Vagina (tissue), 2 donors: ENCODE results near the gene SFN. TPM values are rescaled to one million over a fixed set of nuclear protein-coding genes. Genes with fewer than 3 reads are reported as not detected.

Experiments
- DNase-seq, 2 donors: peaks; one replicate each; pipeline ENCODE4 v3.0.0-alpha.2; 2017; ENCODE audit errors: extremely low spot score in 2 of 2
- H3K27ac ChIP-seq: fragments of 200-600 bp; sonication (generic); one replicate; pipeline ENCODE4 v1.5.1; 2019
- H3K27me3 ChIP-seq: fragments of 200-600 bp; sonication (generic); one replicate; pipeline ENCODE4 v1.5.1; 2019
- H3K36me3 ChIP-seq, 2 donors: fragments of 200-600 bp; sonication (generic); one replicate each; pipeline ENCODE4 v1.5.1; 2017 to 2019
- H3K4me1 ChIP-seq: fragments of 200-600 bp; sonication (generic); one replicate; pipeline ENCODE4 v1.5.1; 2019
- H3K4me3 ChIP-seq, 2 donors: fragments of 200-600 bp; sonication (generic); 1 replicate in 1 of 2; 2 replicates in 1 of 2; pipeline ENCODE4 v1.5.1; 2016 to 2019
- H3K9me3 ChIP-seq: fragments of 200-600 bp; sonication (generic); one replicate; pipeline ENCODE4 v1.5.1; 2019
- POLR2A ChIP-seq, 2 donors: fragments of 450-650 bp; IDR thresholded peaks; one replicate each; pipeline ENCODE4 v1.6.1; 2017; ENCODE audit warnings: antibody characterized with exemption in 2 of 2, mild to moderate bottlenecking in 2 of 2, moderate library complexity in 2 of 2
- POLR2AphosphoS5 ChIP-seq, 2 donors: sonication (generic); formaldehyde crosslinking; IDR thresholded peaks; one replicate each; pipeline ENCODE4 v1.9.0; 2017; ENCODE audit warnings: antibody characterized with exemption in 2 of 2, mild to moderate bottlenecking in 2 of 2, low read depth in 1 of 2; ENCODE audit not compliant: insufficient read depth in 1 of 2
- intact Hi-C: fragments of 100-400 bp; cut with DNase I; formaldehyde crosslinking; loops from one replicate; pipeline ENCODE4 v1.15.1; 2023
- total RNA-seq: library from RNA; depleted of rRNA; stranded (reverse); fragments of >200 nt; gene quantifications from one replicate; pipeline ENCODE4 v1.2.3, GENCODE V29; 2016
- TF ChIP-seq, protein P1 (sequence below), 3 experiments: fragments of 450-650 bp in 2 of 3; fragments of 200-600 bp in 1 of 3; sonication (generic) in 1 of 3; IDR thresholded peaks; one replicate each; pipeline ENCODE4 v1.5.1; 2017 to 2019; ENCODE audit warnings: antibody characterized with exemption in 3 of 3, mild to moderate bottlenecking in 2 of 3, moderate library complexity in 2 of 3

SFN gene
- total RNA-seq, 1 donor from 2014 or later = 406 TPM

DNA sequence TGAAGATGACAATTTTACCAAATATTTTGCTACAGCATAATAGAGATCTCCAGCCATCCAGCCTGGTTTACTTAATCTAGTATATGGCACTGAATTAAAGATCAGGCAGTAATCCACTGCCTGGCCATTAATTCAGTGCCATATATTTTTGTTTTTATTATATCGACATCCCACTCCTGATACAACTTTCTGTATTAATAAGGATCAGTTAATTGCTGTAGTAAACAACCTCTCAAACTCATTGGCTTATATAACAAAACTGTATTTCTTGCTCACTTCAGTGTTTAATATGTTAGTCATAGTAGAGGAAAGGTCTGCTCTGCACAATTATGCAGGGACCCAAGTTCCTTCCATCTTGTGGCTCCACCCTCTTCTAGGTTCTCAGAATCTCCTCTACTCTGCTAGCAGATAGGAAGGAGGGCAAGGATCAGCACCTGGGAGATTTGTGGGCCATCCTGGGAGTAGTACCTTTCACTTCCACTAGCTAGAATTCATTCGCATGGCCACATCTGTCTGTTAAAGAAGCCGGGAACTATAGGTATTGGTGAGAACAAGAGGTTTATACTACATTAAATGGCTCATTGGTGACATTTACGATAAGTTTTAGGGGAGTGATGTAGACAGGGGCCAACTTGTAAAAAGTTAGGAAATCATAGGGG lies 40.1 kb upstream of the SFN start:
- no peak overlapping the region for H3K4me3 ChIP-seq
- no peak for TF ChIP-seq POLR2AphosphoS5 (IDR thresholded peaks at IDR 0.05; ENCODE audit: insufficient read depth in 1 of 2, low read depth in 1 of 2)
- TF ChIP-seq, protein P1, sequence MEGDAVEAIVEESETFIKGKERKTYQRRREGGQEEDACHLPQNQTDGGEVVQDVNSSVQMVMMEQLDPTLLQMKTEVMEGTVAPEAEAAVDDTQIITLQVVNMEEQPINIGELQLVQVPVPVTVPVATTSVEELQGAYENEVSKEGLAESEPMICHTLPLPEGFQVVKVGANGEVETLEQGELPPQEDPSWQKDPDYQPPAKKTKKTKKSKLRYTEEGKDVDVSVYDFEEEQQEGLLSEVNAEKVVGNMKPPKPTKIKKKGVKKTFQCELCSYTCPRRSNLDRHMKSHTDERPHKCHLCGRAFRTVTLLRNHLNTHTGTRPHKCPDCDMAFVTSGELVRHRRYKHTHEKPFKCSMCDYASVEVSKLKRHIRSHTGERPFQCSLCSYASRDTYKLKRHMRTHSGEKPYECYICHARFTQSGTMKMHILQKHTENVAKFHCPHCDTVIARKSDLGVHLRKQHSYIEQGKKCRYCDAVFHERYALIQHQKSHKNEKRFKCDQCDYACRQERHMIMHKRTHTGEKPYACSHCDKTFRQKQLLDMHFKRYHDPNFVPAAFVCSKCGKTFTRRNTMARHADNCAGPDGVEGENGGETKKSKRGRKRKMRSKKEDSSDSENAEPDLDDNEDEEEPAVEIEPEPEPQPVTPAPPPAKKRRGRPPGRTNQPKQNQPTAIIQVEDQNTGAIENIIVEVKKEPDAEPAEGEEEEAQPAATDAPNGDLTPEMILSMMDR (IDR thresholded peaks at IDR 0.05) = peak in 1 of 3 experiments; percentile 4
- H3K9me3 ChIP-seq = no peaks in the 10 kb centered on the region
- H3K27me3 ChIP-seq = no peaks in the 10 kb centered on the region
- H3K36me3 ChIP-seq = no peaks in the 10 kb centered on the region
- intact Hi-C loops = no loop called here
- H3K4me1 ChIP-seq = peaks cover 21% of the 10 kb centered on the region
- no peak for DNase-seq
- no peak overlapping the region for H3K27ac ChIP-seq

DNA sequence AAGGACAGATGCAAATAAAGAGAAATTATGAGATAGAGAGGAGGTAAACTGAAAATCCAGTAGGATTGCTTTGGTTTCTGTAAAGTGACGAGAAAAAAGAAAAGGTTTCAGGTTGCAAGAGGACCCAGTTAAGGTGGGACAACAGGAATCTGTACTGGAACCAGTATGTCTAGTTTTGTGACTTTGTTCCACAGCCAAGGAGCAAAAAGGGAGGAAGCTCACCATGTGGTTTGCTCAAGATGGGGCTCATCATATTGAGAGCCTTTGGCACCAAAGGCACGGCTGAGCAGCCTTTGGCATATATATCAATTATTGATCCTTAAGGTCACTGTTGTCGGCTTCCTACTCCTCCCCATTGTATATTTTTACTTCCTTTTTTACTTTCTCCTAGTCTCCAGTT lies 38.2 kb upstream of the SFN start:
- TF ChIP-seq, protein P1 (IDR thresholded peaks at IDR 0.05) = no peak
- no peak for TF ChIP-seq POLR2AphosphoS5 (IDR thresholded peaks at IDR 0.05; ENCODE audit: insufficient read depth in 1 of 2, low read depth in 1 of 2)
- no peak for TF ChIP-seq POLR2A (IDR thresholded peaks at IDR 0.05)
- no peak overlapping the region for H3K4me3 ChIP-seq
- H3K4me1 ChIP-seq = peaks cover 39% of the 10 kb centered on the region
- no peaks in the 10 kb centered on the region for H3K27me3 ChIP-seq
- H3K27ac ChIP-seq = no peak overlapping the region
- intact Hi-C loops = no loop called here
- no peaks in the 10 kb centered on the region for H3K9me3 ChIP-seq
- H3K36me3 ChIP-seq = no peaks in the 10 kb centered on the region
- DNase-seq = no peak

DNA sequence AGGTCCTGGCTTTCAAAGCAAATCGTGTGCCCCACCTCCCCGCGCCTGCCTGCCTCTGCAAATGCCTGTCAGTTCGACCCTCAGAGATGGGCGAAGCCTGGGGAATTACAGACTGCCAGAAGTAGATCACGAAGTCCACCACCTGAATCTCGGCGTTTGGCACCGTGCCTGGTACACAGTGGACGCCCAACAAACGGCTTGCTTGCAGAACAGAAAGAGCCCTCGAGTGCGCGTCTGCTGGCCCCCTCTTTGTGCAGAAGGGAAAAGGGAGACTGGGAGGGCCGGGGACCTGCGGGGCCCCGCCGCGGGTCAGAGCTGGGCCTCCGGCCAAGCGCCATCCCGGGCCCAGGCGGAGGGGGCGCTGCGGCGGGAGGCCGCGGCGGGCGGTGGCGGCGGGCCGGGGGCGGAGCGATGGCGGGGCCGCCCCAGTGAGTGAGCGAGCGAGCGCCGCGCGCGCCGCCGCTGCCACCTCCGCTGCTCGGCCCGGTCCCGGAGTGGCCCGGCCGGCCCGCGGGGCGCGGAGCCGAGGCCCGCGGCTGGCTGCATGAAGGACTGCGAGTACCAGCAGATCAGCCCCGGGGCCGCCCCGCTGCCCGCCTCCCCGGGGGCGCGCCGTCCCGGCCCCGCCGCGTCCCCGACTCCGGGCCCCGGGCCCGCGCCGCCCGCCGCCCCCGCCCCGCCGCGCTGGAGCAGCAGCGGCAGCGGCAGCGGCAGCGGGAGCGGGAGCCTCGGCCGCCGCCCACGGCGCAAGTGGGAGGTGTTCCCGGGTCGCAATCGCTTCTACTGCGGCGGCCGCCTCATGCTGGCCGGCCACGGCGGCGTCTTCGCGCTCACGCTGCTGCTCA lies 36.5 kb upstream of the SFN start, which contains the start of gene ZDHHC18:
Gene ZDHHC18 (plus strand): TSS at position 428 of the 845 bp plus-strand sequence. CDS start 117 bp downstream, at position 545.
- intact Hi-C loops = no loop called here
- Histone ChIP-seq H3K4me1 (peaks cover 48% of the 10 kb centered on the region), H3K27me3 (no peaks in the 10 kb centered on the region), H3K27ac (peak within 1 kb of the TSS; percentile 95), H3K4me3 (peak within 1 kb of the TSS; percentile 75 to 80), H3K9me3 (no peaks in the 10 kb centered on the region), H3K36me3 (no peaks in the 10 kb centered on the region)
- TF ChIP-seq, protein P1 (IDR thresholded peaks at IDR 0.05) = peak; percentile 6 to 66 (median 14)
- TF ChIP-seq POLR2A (IDR thresholded peaks at IDR 0.05) (no peak), POLR2AphosphoS5 (IDR thresholded peaks at IDR 0.05; ENCODE audit: insufficient read depth in 1 of 2, low read depth in 1 of 2) (peak in 1 of 2 donors; percentile 28)
- DNase-seq = no peak

DNA sequence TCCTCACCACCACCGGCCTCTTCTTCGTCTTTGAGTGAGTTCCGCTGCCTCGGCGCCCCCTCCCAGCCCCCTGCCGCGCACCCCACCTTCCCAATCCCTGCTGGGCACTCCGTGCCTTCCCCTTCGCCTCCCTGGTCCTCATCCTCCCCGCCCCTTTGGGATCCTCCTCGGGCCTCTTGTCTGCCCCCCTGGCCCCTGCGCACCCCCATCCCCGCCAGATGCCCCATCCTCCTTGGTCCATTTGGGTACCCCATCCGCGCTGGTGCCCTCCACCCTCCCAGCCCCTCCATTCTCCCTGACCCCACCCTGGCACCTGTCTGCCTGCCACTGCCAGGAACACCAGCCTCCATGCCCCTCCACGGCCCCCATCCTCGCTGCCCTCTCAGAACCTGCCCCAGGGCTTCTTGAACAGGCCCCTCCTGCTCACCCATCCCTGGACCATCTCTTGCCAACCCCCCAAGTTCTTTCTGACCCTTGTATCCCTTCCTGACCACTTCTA lies 35.8 kb upstream of the SFN start:
- DNase-seq = no peak
- H3K4me3 ChIP-seq = peak overlapping the region; percentile 75 to 80
- peaks cover 0 to 2% of the 10 kb centered on the region in 2 donors for H3K36me3 ChIP-seq
- intact Hi-C loops = no loop called here
- peak overlapping the region; percentile 95 for H3K27ac ChIP-seq
- TF ChIP-seq, protein P1 (IDR thresholded peaks at IDR 0.05) = no peak
- TF ChIP-seq POLR2A (IDR thresholded peaks at IDR 0.05) = no peak
- no peak for TF ChIP-seq POLR2AphosphoS5 (IDR thresholded peaks at IDR 0.05; ENCODE audit: insufficient read depth in 1 of 2, low read depth in 1 of 2)
- peaks cover 48% of the 10 kb centered on the region for H3K4me1 ChIP-seq
- H3K9me3 ChIP-seq = no peaks in the 10 kb centered on the region
- H3K27me3 ChIP-seq = no peaks in the 10 kb centered on the region
